ENCODE measurements around the gene FAM186B.

GRCh38 chr12:49548481-49548821 lies 57.0 kb downstream of the FAM186B start:
- TF ChIP-seq, protein P1, sequence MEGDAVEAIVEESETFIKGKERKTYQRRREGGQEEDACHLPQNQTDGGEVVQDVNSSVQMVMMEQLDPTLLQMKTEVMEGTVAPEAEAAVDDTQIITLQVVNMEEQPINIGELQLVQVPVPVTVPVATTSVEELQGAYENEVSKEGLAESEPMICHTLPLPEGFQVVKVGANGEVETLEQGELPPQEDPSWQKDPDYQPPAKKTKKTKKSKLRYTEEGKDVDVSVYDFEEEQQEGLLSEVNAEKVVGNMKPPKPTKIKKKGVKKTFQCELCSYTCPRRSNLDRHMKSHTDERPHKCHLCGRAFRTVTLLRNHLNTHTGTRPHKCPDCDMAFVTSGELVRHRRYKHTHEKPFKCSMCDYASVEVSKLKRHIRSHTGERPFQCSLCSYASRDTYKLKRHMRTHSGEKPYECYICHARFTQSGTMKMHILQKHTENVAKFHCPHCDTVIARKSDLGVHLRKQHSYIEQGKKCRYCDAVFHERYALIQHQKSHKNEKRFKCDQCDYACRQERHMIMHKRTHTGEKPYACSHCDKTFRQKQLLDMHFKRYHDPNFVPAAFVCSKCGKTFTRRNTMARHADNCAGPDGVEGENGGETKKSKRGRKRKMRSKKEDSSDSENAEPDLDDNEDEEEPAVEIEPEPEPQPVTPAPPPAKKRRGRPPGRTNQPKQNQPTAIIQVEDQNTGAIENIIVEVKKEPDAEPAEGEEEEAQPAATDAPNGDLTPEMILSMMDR (IDR thresholded peaks at IDR 0.05; ENCODE audit: borderline replicate concordance, extremely low read depth, low read length, poor library complexity, severe bottlenecking) = no peak
- TF ChIP-seq EZH2 (IDR thresholded peaks at IDR 0.05; ENCODE audit: borderline replicate concordance, low read depth, low read length, severe bottlenecking) = no peak
